ENCODE data around the gene LHX3. TPM values are rescaled to one million over a fixed set of nuclear protein-coding genes. Genes with fewer than 3 reads are reported as not detected.
A peak's percentile ranks its signal among the peaks of the same experiment; 100 is the strongest.

Gene LHX3
- total and polyA plus RNA-seq, 2 donors (not counting 1 experiment from before 2014, with no cell fraction given) = not detected

- Histone ChIP-seq H3K4me3 (replicated peaks in 1 of 4; ENCODE audit: control extremely low read depth in 1 of 4, insufficient read depth in 1 of 4, low read depth in 3 of 4, low read length in 4 of 4) (no peak overlapping the region), H3K36me3 (ENCODE audit: control insufficient read depth, insufficient read depth, low read length) (no peaks in the 10 kb centered on the region), H3K27me3 (ENCODE audit: control insufficient read depth, insufficient read depth, low read length) (peaks cover 10% of the 10 kb centered on the region), H3K4me2 (ENCODE audit: extremely low read depth, insufficient read depth, low read length) (no peak overlapping the region), H3K4me1 (ENCODE audit: control insufficient read depth, extremely low read depth, insufficient read depth, low read length) (no peaks in the 10 kb centered on the region), H3K9me3 (ENCODE audit: control insufficient read depth, insufficient read depth, low read depth, low read length) (no peaks in the 10 kb centered on the region), H3K27ac (ENCODE audit: insufficient read depth, low read length) (no peak overlapping the region), H3K9ac (ENCODE audit: insufficient read depth, low read length) (no peak overlapping the region), H4K20me1 (ENCODE audit: control insufficient read depth, extremely low read depth, insufficient read depth, low read length) (no peaks in the 10 kb centered on the region), H3K79me2 (ENCODE audit: control insufficient read depth, insufficient read depth, low read length) (no peaks in the 10 kb centered on the region), H2AFZ (ENCODE audit: low read length) (no peak overlapping the region)
- no peak for DNase-seq (ENCODE audit: low read depth in 2 of 2)
- TF ChIP-seq EZH2 (IDR thresholded peaks at IDR 0.05; ENCODE audit: low read length, missing control alignments) (peak; percentile 2), CTCF (conservative IDR thresholded peaks at IDR 0.05 in 1 of 2, IDR thresholded peaks at IDR 0.05 in 1 of 2; ENCODE audit: low read depth in 1 of 2, low read length in 2 of 2) (no peak)
These were observed 49.4 kb downstream of the LHX3 start for GRCh38 chr9:136155576-136155975.

DNA sequence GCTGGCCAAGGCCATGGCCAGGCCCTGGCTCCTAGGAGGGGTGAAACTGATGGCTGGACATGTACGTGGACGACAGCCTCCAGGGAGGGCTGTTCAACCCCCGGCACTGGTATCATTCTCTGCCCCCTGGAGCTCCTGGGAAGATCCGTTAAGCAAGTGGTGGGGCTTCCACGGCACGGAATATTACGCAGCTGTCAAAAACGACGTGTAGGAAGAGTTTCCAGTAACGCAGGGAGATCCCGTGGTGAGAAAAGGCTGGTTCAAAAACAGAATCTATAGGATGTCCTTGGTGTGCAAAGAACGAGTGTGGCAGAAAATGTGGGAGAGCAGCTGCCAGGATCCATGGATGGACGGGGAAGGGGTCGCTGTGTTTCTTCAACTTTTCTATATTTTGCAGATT, 50.0 kb downstream of the LHX3 start:
- Histone ChIP-seq H3K79me2 (ENCODE audit: control insufficient read depth, insufficient read depth, low read length) (no peaks in the 10 kb centered on the region), H3K27me3 (ENCODE audit: control insufficient read depth, insufficient read depth, low read length) (peaks cover 10% of the 10 kb centered on the region), H3K27ac (ENCODE audit: insufficient read depth, low read length) (no peak overlapping the region), H3K4me2 (ENCODE audit: extremely low read depth, insufficient read depth, low read length) (no peak overlapping the region), H3K4me3 (replicated peaks in 1 of 4; ENCODE audit: control extremely low read depth in 1 of 4, insufficient read depth in 1 of 4, low read depth in 3 of 4, low read length in 4 of 4) (no peak overlapping the region), H2AFZ (ENCODE audit: low read length) (no peak overlapping the region), H3K36me3 (ENCODE audit: control insufficient read depth, insufficient read depth, low read length) (no peaks in the 10 kb centered on the region), H4K20me1 (ENCODE audit: control insufficient read depth, extremely low read depth, insufficient read depth, low read length) (no peaks in the 10 kb centered on the region), H3K9me3 (ENCODE audit: control insufficient read depth, insufficient read depth, low read depth, low read length) (no peaks in the 10 kb centered on the region), H3K9ac (ENCODE audit: insufficient read depth, low read length) (no peak overlapping the region), H3K4me1 (ENCODE audit: control insufficient read depth, extremely low read depth, insufficient read depth, low read length) (no peaks in the 10 kb centered on the region)
- TF ChIP-seq CTCF (conservative IDR thresholded peaks at IDR 0.05 in 1 of 2, IDR thresholded peaks at IDR 0.05 in 1 of 2; ENCODE audit: low read depth in 1 of 2, low read length in 2 of 2) (no peak), EZH2 (IDR thresholded peaks at IDR 0.05; ENCODE audit: low read length, missing control alignments) (no peak)
- DNase-seq (ENCODE audit: low read depth in 2 of 2) = no peak

DNA sequence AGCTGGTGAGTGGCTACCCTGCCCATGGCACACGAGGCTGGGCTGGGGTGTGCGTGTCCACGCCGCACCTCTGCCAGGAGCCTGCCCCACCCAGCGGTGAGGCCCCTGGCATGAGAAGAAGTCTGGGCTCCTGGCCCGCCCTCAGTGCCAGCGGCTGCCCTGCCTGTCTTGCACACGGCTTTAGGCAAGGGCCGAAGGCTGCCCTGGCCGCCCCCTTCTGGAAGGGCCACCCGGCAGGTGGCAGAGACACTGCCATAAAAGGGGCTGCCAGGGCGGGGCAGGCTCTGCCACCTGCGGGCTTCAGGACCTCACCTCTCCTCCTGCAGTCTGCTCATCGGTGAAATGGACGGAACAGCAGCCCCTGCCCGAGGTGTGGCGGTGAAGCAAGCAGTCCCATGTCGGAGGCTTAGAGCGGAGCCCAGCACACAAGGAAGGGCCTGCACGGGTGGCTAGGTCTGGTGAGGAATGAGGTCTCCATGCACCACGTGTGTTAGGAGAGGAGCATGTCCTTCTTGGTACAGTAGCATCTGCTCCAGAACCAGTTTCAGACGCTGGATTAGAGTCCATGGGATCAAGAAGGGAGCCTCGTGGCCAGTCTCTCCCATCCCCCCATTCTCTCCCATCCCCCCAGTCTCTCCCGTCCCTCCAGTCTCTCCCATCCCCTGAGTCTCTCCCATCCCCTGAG, 51.4 kb downstream of the LHX3 start:
- H3K4me3 ChIP-seq (replicated peaks in 1 of 4; ENCODE audit: control extremely low read depth in 1 of 4, insufficient read depth in 1 of 4, low read depth in 3 of 4, low read length in 4 of 4) = no peak overlapping the region
- no peak overlapping the region for H3K4me2 ChIP-seq (ENCODE audit: extremely low read depth, insufficient read depth, low read length)
- no peak for DNase-seq (ENCODE audit: low read depth in 2 of 2)
- peaks cover 10% of the 10 kb centered on the region for H3K27me3 ChIP-seq (ENCODE audit: control insufficient read depth, insufficient read depth, low read length)
- H3K27ac ChIP-seq (ENCODE audit: insufficient read depth, low read length) = no peak overlapping the region
- no peaks in the 10 kb centered on the region for H3K79me2 ChIP-seq (ENCODE audit: control insufficient read depth, insufficient read depth, low read length)
- H3K4me1 ChIP-seq (ENCODE audit: control insufficient read depth, extremely low read depth, insufficient read depth, low read length) = no peaks in the 10 kb centered on the region
- no peaks in the 10 kb centered on the region for H3K9me3 ChIP-seq (ENCODE audit: control insufficient read depth, insufficient read depth, low read depth, low read length)
- no peak overlapping the region for H2AFZ ChIP-seq (ENCODE audit: low read length)
- H3K9ac ChIP-seq (ENCODE audit: insufficient read depth, low read length) = no peak overlapping the region
- no peaks in the 10 kb centered on the region for H4K20me1 ChIP-seq (ENCODE audit: control insufficient read depth, extremely low read depth, insufficient read depth, low read length)
- no peaks in the 10 kb centered on the region for H3K36me3 ChIP-seq (ENCODE audit: control insufficient read depth, insufficient read depth, low read length)
- no peak for TF ChIP-seq EZH2 (IDR thresholded peaks at IDR 0.05; ENCODE audit: low read length, missing control alignments)
- no peak for TF ChIP-seq CTCF (conservative IDR thresholded peaks at IDR 0.05 in 1 of 2, IDR thresholded peaks at IDR 0.05 in 1 of 2; ENCODE audit: low read depth in 1 of 2, low read length in 2 of 2)
